Right renal pelvis (tissue), 4 donors: ENCODE results near the gene TSPEAR. TPM values are rescaled to one million over a fixed set of nuclear protein-coding genes. Genes with fewer than 3 reads are reported as not detected.

Experiments used
- DNase-seq, 4 donors: peaks; one replicate each; pipeline ENCODE4 v3.0.0-alpha.2; 2013; ENCODE audit warnings: low read depth in 4 of 4, low spot score in 3 of 4, missing footprints in 1 of 4
- polyA plus RNA-seq, 4 donors: library from polyadenylated mRNA; unstranded; fragments of 120-200 nt; gene quantifications; one replicate each; pipeline ENCODE4 v1.2.1, GENCODE V29; 2013; ENCODE audit not compliant: insufficient read length in 4 of 4

The TSPEAR gene
- polyA plus RNA-seq, 4 donors = 0.60 to 1.2 (median 0.82) TPM

DNA sequence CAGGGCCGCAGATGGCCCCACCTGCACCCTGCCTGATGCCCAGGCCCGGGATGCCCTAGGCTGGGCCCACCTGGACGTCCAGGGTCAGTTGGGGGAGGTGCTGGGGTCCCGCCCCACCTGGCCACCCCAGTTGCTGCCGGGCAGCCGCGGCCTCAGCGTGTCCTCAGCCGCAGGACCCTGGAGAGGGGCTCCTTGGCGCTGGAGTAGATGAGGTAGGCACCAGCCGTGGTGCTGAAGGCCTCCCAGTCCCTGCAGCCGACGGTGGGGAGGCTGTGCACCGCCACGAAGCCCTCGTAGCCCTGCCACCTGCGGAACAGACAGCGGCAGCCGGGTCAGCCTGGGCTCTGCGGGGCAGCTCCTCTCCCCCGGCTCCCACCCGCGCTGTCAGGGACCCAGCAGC lies 211.7 kb downstream of the TSPEAR start:
- no peak for DNase-seq

DNA sequence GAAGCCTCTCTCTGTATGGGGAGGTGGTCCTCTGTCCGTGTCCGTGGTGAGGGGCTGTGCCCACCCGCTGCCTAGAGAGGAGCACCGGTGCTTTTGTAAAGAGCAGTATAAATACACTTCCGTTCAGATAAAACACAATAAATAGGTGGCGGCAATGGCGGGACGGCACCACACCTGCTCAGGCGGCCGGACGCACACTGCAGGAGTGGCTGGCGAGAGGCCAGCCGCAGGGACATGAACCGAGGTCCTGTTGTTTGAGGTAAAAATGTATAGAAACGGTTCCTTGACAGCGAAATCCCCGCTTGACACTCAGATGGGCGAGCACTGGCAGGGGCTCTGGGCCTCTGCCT lies 212.2 kb downstream of the TSPEAR start:
- DNase-seq = no peak

DNA sequence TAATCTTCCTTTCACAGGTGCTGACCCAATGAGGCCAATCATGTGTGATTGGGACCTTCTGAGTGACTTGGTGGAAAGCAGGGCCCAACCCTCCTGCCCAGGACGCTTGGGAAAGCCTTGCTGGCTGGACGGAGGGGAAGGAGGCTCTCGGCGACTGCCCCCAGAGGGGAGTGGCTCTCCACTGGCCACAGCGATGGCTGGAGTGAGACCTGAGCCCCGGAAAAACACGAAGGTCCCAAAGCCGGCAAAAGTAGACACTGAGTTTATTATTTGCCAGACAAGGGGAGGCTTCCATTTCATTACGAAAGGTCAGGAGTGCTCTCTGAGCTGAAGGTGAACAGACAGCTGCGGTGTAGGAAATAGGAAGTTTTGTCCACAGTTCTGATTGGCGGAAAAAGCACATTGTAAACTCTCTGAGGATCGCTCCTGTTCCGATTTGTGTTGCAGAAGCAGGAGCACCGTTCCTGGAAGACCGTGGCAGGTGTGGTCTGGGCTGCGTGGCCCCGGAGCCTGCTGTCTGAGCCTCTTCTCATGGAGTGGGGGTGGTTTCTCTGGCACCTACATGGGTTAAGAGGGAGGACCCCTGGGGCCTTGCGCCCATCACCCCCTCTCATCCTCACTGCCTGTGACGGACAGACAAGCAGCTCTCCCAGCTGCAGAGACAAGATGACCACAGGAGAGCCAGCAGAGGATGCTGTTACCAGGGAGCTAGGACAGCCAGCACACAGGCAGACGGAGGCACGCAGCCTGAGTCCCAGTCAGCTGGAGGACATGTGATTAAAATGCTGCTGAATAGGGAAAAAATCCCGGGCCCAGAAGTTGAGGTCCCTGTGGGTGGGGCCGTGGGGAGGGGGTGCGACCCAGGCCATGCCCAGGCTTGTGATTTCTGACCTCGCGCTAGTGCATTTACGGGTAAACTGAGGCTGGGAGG lies 212.8 kb downstream of the TSPEAR start:
- no peak for DNase-seq

DNA sequence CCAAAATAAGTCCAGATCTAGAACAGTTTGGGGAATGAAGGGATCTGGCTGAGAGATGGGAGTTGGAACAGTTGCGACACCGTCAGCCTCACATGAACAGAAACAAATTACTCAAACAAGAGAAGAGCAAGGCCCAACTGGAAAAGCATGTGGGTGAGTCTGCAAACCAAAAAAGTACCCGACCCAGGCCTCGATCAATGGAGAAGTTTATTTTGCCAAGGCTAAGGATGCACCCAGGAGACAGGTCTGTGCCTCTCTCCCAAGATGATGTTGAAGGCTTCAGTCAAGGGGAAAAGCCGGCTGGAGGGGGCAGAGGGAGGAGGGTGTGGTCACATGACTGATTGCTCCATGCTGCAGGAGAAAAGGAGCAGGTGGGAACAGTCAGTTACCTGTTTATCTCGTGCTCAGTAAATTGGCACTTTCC lies 213.7 kb downstream of the TSPEAR start:
- DNase-seq = no peak

GRCh38 chr21:44496564-44497550 lies 214.5 kb downstream of the TSPEAR start:
- no peak for DNase-seq

DNA sequence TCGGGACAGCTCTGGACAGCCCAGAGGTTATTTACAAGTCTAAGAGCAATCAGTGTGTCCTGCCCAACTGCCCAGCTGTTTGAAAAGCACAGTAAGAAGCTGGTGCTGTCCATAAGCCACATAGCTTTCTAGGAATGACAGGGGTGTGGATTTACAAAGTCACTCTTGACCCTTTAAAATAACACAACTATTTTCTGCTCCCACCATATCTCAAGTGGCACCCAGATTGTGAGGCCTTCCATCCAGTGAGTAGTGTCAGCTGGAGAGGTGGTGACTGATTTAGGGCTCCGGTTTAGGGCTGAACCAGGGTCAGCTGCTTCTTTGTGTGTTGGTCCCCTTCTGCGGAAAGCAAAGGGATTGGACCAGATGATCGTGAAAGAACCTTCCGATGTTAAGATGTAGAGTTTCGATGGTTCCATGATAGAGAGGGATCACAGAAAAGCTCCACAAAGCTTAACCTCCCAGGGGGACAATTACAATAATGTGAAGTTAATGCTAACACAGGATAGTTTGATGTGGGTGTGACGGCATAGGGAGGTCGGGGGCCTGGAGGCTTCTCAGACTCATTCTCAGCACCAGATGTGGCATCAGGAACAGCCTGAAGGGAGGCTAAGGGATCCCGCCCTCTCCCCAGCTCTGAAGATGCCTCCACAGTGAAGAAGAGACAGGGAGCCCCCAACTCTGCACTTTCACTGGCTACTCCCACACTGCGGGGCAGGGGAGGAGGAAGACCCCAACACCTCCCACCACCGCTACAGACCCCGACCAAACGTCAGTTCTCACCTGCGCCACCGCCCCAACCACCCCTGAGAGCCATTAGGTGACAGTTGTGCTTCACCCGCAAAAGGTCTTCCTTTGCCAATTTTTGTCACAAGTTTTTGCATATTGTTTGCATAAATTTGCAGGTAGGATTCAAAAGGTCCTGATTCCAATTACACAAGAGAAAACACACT lies 215.5 kb downstream of the TSPEAR start:
- DNase-seq = no peak

GRCh38 chr21:44494956-44495355 lies 216.4 kb downstream of the TSPEAR start:
- DNase-seq = no peak

- no peak for DNase-seq
Measured at GRCh38 chr21:44494418-44494817, 217.0 kb downstream of the TSPEAR start.

- DNase-seq = no peak
Measured at GRCh38 chr21:44492567-44493385, 218.6 kb downstream of the TSPEAR start.

DNA sequence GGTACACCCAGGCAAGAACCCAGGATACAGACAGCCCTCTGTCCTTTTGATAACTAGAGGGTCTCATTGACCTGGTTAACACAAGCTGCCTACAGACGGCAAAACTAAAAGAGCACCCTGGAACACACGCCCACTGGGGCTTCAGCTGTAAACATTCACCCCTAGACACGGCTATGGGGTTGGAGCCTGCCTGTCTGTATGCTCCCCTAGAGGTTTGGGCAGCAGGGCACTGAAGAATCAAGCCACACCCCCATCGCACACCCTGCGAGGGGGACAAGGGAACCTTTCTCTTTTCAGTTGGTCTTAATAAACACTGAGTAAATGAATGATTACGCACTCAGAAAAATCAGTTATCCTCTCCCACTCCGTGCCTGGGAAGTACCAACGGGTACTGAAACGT lies 220.6 kb downstream of the TSPEAR start:
- DNase-seq = no peak

DNA sequence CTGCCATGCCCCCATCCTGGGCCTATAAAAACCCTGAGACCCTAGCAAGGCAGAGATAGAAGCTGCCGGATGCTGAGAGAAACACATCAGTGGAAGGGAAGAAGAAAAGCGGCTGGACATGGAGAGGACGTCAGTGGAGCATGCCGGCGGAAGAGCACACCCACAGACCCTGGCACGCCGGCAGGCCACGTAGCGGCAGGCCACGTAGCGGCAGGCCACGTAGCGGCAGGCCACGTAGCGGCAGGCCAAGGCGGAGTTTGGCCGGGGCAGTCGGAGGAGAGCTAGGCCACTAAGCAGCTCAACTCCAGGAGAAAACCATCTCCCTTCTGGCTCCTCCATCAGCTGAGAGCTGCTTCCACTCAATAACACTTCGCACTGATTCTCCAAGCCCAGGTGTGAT lies 221.0 kb downstream of the TSPEAR start:
- no peak for DNase-seq

GRCh38 chr21:44489962-44490361 lies 221.4 kb downstream of the TSPEAR start:
- no peak for DNase-seq

DNA sequence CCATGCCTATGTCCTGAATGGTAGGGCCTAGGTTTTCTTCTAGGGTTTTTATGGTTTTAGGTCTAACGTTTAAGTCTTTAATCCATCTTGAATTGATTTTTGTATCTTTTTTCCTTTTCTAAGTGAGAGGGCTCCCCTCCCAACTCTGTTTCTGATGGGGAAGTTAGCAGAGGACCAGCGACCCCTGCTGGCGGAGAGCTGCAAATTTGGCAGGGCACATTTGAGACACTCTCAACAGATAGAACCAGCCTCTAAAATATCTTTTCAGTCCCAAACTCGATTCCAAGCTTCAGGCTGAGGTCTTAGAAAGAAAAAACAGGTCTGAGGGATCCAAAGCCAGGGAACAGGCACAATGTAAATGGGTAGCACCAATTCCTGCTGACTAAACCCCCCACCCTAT lies 223.5 kb downstream of the TSPEAR start:
- no peak for DNase-seq

GRCh38 chr21:44486302-44486701 lies 225.1 kb downstream of the TSPEAR start:
- DNase-seq = no peak

DNA sequence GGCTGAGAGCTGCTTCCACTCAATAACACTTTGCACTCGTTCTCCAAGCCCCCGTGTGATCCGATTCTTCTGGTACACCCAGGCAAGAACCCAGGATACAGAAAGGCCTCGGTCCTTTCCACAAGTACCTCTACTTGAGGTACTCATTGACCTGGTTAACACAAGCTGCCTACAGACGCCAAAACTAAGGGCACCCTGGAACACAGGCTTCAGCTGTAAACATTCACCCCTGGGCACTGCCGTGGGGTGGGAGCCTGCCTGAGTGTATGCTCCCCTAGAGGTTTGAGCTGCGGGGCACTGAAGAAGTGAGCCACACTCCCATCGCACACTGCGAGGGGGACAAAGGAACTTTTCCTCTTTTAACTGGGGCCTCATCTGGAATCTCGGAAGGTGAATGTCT lies 225.6 kb downstream of the TSPEAR start:
- DNase-seq = no peak

DNA sequence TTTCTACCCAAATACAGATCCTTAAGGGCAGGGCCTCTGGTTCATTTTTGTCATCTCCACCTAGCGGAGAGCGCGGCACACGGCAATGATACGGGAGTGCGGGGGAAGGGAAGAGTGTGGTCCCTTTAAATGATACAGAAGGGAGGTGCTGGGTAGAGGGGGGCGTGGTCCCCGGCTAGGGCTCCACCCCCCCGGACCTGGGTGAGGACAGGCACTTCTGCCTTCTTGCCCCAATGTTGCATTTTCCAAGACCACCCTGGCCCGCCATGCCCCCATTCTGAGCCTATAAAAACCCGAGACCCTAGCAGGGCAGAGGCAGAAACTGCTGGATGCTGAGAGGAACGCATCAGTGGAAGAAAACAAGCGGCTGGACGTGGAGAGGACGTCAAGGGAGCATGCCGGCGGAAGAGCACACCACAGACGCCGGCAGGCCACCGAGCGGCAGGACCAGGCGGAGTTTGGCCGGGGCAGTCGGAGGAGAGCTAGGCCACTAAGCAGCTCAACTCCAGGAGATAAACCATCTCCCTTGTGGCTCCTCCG lies 226.0 kb downstream of the TSPEAR start:
- no peak for DNase-seq

DNA sequence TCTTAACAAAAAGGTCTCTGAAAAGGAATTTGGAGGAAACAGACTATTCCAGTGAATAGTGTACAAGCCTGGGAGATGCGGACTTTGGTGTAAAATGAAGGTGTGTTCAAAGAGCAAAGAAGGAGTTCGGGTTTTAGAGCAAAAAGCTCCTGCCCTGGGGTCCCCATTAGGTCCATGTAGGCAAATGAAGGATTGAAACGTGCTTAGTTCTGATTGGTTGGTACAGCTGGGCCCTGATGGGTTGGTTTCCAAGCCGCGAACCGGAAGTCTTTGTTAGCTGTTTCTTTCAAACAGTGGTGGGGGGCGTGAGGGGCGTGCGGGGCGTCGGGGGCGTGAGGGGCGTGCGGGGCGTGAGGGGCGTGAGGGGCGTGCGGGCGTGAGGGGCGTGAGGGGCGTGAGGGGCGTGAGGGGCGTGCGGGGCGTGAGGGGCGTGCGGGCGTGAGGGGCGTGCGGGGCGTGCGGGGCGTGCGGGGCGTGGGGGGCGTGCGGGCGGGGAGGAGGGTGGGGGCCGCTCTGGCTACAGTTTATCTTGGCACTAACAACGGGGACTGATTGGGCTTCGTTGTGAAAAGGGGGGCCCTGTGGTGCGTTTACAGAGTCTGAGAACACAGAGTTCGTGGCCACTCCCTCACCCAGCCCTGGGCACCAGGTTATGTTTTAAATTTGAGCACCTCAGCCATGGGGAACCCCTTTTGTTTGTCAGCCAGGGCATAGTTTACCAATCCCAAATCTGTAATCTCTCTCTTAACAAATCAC lies 226.7 kb downstream of the TSPEAR start:
- no peak for DNase-seq
